Tibial nerve (tissue), 4 donors: Measurements from ENCODE around the gene INTS13. TPM values are rescaled to one million over a fixed set of nuclear protein-coding genes. Genes with fewer than 3 reads are reported as not detected.
"Not testable (repeated sequence)": the region's sequence is repeated elsewhere in the genome, so short reads cannot be mapped to it uniquely, and the experiment has no call there.

Experiments used
- DNase-seq, 2 donors: peaks; one replicate each; pipeline ENCODE4 v3.0.0-alpha.2; 2019; ENCODE audit warnings: low spot score in 2 of 2
- H3K27ac ChIP-seq, 4 donors: fragments of 200-600 bp; sonication (generic) in 3 of 4; one replicate each; pipeline ENCODE4 v1.5.1; 2017 to 2019; ENCODE audit warnings: mild to moderate bottlenecking in 1 of 4
- H3K27me3 ChIP-seq, 2 donors: fragments of 200-600 bp; sonication (generic) in 1 of 2; one replicate each; pipeline versions ENCODE4 v1.5.1 to v1.6.0; 2017 to 2019
- H3K36me3 ChIP-seq, 3 donors: fragments of 200-600 bp; sonication (generic); one replicate each; pipeline ENCODE4 v1.5.1; 2018 to 2019
- H3K4me1 ChIP-seq, 4 donors: fragments of 200-600 bp; sonication (generic) in 3 of 4; one replicate each; pipeline ENCODE4 v1.5.1; 2017 to 2019
- H3K4me3 ChIP-seq, 4 donors: fragments of 200-600 bp; sonication (generic) in 3 of 4; one replicate each; pipeline ENCODE4 v1.5.1; 2017 to 2019; ENCODE audit warnings: mild to moderate bottlenecking in 1 of 4, moderate library complexity in 1 of 4
- H3K9me3 ChIP-seq, 4 donors: fragments of 200-600 bp; sonication (generic) in 3 of 4; one replicate each; pipeline ENCODE4 v1.5.1; 2017 to 2019
- EP300 ChIP-seq, 2 donors: sonication (generic); formaldehyde crosslinking; IDR thresholded peaks; one replicate each; pipeline ENCODE4 v1.6.1; 2017; ENCODE audit warnings: antibody characterized with exemption in 2 of 2, mild to moderate bottlenecking in 1 of 2
- POLR2A ChIP-seq, 2 donors: fragments of 450-650 bp; IDR thresholded peaks; one replicate each; pipeline ENCODE4 v1.6.1; 2017; ENCODE audit warnings: antibody characterized with exemption in 2 of 2, mild to moderate bottlenecking in 2 of 2, moderate library complexity in 2 of 2
- WGBS, 2 donors: methylation state at CpG; one replicate each; pipeline ENCODE4 v1.1.5; 2018; 5-methylcytosine and 5-hydroxymethylcytosine counted together
- total RNA-seq, 4 donors: library from RNA; depleted of rRNA; stranded (reverse); fragments of >200 nt; gene quantifications; one replicate each; pipeline ENCODE4 v1.1.0, GENCODE V29; 2016
- TF ChIP-seq, protein P1 (sequence below), 5 experiments: fragments of 200-600 bp in 3 of 5; fragments of 450-650 bp in 2 of 5; sonication (generic) in 3 of 5; IDR thresholded peaks; one replicate each; pipeline ENCODE4 v1.5.1; 2016 to 2019; ENCODE audit warnings: antibody characterized with exemption in 5 of 5, mild to moderate bottlenecking in 3 of 5, moderate library complexity in 2 of 5

The INTS13 gene
- total RNA-seq, 4 donors from 2014 or later = 12.4 to 31.5 (median 19.5) TPM

DNA sequence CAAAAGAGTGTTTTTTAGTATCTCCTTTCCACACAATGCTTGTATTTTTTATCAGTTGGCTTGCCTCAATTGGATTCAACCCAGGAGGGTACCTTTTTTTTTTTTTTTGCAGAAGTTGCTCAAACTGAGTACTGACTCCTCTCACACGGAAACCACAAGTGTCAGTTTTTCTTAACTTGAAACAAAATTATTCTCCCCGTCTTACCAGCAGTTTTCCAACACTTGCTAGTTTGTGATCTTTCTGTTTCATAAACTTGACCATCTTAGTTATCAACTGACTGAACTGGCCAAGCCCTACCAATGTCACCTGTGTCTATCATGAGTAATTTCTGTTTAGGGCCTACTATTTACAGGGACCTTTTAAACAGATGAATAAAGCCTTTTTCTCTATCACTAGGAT lies 70.7 kb downstream of the INTS13 start:
- no peaks in the 10 kb centered on the region for H3K36me3 ChIP-seq
- DNase-seq = no peak
- no peak overlapping the region for H3K4me3 ChIP-seq
- TF ChIP-seq POLR2A (IDR thresholded peaks at IDR 0.05) = no peak
- TF ChIP-seq EP300 (IDR thresholded peaks at IDR 0.05) = no peak
- TF ChIP-seq, protein P1, sequence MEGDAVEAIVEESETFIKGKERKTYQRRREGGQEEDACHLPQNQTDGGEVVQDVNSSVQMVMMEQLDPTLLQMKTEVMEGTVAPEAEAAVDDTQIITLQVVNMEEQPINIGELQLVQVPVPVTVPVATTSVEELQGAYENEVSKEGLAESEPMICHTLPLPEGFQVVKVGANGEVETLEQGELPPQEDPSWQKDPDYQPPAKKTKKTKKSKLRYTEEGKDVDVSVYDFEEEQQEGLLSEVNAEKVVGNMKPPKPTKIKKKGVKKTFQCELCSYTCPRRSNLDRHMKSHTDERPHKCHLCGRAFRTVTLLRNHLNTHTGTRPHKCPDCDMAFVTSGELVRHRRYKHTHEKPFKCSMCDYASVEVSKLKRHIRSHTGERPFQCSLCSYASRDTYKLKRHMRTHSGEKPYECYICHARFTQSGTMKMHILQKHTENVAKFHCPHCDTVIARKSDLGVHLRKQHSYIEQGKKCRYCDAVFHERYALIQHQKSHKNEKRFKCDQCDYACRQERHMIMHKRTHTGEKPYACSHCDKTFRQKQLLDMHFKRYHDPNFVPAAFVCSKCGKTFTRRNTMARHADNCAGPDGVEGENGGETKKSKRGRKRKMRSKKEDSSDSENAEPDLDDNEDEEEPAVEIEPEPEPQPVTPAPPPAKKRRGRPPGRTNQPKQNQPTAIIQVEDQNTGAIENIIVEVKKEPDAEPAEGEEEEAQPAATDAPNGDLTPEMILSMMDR (IDR thresholded peaks at IDR 0.05) = no peak
- no peak overlapping the region for H3K27ac ChIP-seq
- H3K27me3 ChIP-seq = no peaks in the 10 kb centered on the region
- H3K4me1 ChIP-seq = peaks cover 0 to 9% (median 0%) of the 10 kb centered on the region in 4 donors
- WGBS, 2 donors = 76 to 82% methylated on average over 2 of the region's 2 CpGs
- no peaks in the 10 kb centered on the region for H3K9me3 ChIP-seq

DNA sequence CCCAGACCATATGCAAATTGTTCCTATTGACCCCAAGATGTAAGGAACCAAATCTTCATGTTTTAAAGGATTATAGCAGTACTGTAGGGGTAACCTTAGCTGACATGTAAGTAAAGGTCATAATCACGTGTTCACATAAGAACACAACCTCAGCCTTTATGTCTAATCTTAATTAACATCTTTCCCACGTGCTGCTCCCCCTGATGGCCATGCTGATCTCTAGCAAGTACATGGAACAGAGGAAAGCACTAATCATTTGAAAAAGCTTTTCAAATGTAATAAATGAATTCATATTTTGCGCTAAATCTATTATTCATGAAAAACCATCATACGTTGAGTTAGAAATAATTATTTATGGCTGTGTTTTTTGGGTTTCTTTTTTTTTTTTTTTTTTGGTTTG lies 74.3 kb downstream of the INTS13 start:
- H3K4me1 ChIP-seq = no peaks in the 10 kb centered on the region
- no peak for DNase-seq
- H3K36me3 ChIP-seq = no peaks in the 10 kb centered on the region
- no peak overlapping the region for H3K4me3 ChIP-seq
- no peaks in the 10 kb centered on the region for H3K27me3 ChIP-seq
- TF ChIP-seq POLR2A (IDR thresholded peaks at IDR 0.05) (no peak), EP300 (IDR thresholded peaks at IDR 0.05) (no peak)
- TF ChIP-seq, protein P1 (IDR thresholded peaks at IDR 0.05) = no peak
- H3K27ac ChIP-seq = no peak overlapping the region
- WGBS, 2 donors = 60 to 62% methylated on average over 4 of the region's 4 CpGs
- no peaks in the 10 kb centered on the region for H3K9me3 ChIP-seq

DNA sequence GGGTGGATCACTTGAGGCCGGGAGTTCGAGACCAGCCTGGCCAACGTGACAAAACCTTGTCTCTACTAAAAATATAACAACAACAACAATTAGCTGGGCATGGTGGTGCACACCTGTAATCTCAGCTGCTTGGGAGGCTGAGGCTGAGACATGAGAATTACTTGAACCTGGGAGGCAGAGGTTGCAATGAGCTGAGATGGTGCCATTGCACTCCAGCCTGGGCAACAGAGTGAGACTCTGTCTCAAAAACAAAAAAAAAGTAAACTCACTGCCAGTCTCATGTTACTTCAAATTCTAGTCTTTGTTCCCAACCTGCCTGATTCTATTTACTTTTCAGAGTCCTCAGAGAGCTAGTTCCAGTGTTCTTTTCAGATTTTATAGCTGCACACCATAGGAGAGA lies 75.0 kb downstream of the INTS13 start:
- not testable (repeated sequence) for H3K27ac ChIP-seq, H3K4me1 ChIP-seq, H3K36me3 ChIP-seq, H3K4me3 ChIP-seq, DNase-seq, H3K9me3 ChIP-seq, H3K27me3 ChIP-seq
- WGBS, 2 donors = 93 to 95% methylated on average over 3 of the region's 3 CpGs

DNA sequence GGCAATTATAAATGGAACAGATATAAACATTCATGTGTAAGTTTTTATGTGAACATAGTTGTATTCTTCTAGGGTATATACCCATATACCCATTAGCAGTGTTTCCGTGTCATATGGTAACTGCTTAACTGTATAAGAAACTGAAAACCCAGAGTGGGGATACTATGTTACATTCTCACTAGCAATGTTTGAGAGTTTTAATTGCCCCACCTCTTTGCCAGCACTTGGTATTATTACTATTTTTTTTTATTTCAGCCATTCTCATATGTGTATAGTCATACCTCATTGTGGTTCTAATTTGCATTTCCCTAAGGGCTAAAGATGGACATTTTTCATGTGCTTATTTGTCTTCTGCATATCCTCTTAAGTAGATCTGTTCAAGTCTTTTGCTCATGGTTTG lies 76.1 kb downstream of the INTS13 start:
- no peaks in the 10 kb centered on the region for H3K4me1 ChIP-seq
- TF ChIP-seq, protein P1 (IDR thresholded peaks at IDR 0.05) = no peak
- no peak for TF ChIP-seq EP300 (IDR thresholded peaks at IDR 0.05)
- TF ChIP-seq POLR2A (IDR thresholded peaks at IDR 0.05) = no peak
- no peak for DNase-seq
- WGBS, 2 donors = 94 to 100% methylated on average over 1 of the region's 1 CpG
- no peak overlapping the region for H3K27ac ChIP-seq
- H3K36me3 ChIP-seq = no peaks in the 10 kb centered on the region
- H3K4me3 ChIP-seq = no peak overlapping the region
- H3K9me3 ChIP-seq = no peaks in the 10 kb centered on the region
- no peaks in the 10 kb centered on the region for H3K27me3 ChIP-seq

DNA sequence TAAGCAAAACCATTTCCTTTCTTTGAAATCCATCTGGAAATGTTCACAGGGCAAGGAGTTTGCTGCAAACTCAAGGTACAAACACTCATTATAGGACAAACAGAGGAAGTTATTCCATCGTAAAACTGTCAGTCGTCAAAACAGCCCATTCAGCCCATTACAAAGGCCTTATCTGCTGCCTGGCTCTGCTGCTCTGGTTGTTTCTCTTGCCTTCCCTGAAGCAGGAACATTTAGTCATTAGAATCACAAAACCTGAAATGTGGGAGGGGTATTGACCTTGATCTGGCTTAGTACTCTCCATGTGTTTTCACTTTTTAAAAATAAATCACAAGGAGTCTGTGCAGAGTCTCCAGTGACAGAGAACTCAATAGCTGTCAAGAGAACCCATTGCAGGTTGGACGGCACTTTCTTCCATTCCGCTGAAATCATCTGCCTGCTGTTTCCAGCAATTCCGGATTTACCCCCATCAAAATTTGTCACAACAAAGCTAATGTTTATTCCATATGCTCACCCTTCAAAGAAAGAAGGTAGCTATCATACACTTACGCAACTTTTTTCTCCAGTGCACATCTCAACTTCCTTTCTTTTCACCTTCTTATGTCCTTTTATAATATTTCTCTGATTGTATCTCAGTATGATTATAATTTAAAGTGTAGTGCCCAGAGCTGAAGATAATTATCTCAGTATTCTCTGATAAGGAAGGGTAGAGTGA lies 80.2 kb downstream of the INTS13 start:
- H3K4me3 ChIP-seq = no peak overlapping the region
- H3K4me1 ChIP-seq = peaks cover 0 to 3% (median 0%) of the 10 kb centered on the region in 4 donors
- H3K27ac ChIP-seq = no peak overlapping the region
- H3K9me3 ChIP-seq = no peaks in the 10 kb centered on the region
- DNase-seq = no peak
- H3K27me3 ChIP-seq = no peaks in the 10 kb centered on the region
- TF ChIP-seq EP300 (IDR thresholded peaks at IDR 0.05) = no peak
- 49 to 55% methylated on average over 6 of the region's 6 CpGs for WGBS, 2 donors
- no peaks in the 10 kb centered on the region for H3K36me3 ChIP-seq

DNA sequence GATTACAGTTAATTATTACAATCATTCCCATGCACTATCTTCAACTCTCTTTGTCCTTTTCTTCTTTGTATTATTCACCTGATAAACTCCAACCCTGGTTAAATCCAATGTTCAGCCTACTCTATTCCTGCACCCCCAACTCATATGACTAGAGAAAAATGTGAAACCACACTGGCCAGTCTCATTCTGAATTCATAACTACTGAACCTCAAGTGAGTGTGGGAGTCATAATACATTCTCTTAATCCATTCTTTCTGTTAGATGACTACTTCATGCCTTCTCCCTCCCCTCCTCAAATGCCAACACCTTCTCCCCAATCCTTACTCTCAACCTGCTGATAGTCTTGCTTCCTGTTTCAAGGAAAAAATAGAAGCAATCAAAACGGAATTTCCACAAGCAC lies 82.4 kb downstream of the INTS13 start:
- Histone ChIP-seq H3K36me3 (no peaks in the 10 kb centered on the region), H3K4me3 (no peak overlapping the region), H3K27me3 (no peaks in the 10 kb centered on the region), H3K9me3 (no peaks in the 10 kb centered on the region), H3K27ac (no peak overlapping the region), H3K4me1 (peaks cover 0 to 3% (median 0%) of the 10 kb centered on the region in 4 donors)
- TF ChIP-seq EP300 (IDR thresholded peaks at IDR 0.05) (no peak), POLR2A (IDR thresholded peaks at IDR 0.05) (no peak)
- TF ChIP-seq, protein P1 (IDR thresholded peaks at IDR 0.05) = no peak
- WGBS, 2 donors = 50 to 63% methylated on average over 1 of the region's 1 CpG
- DNase-seq = no peak

Other genes starting within 250 kb of the INTS13 start
- gene ITPR2, start 104.8 kb downstream of the INTS13 start, total RNA-seq = 10 to 100 TPM; 32.6 to 49.8 (median 39.9) TPM
- 100 to 1,000 TPM; 106 to 142 (median 129) TPM for gene FGFR1OP2, start 489 bp upstream of the INTS13 start, total RNA-seq
- 100 to 1,000 TPM in 3 of 4 donors, 10 to 100 TPM in 1; 78.6 to 124 (median 119) TPM for gene TM7SF3, start 76.4 kb upstream of the INTS13 start, total RNA-seq
- gene MED21, start 84.6 kb upstream of the INTS13 start, total RNA-seq = 10 to 100 TPM; 20.4 to 45.5 (median 35.9) TPM
- not detected for gene C12orf71, start 144.6 kb upstream of the INTS13 start, total RNA-seq